ENCODE data around the gene SPAG4.

The SPAG4 gene

DNA sequence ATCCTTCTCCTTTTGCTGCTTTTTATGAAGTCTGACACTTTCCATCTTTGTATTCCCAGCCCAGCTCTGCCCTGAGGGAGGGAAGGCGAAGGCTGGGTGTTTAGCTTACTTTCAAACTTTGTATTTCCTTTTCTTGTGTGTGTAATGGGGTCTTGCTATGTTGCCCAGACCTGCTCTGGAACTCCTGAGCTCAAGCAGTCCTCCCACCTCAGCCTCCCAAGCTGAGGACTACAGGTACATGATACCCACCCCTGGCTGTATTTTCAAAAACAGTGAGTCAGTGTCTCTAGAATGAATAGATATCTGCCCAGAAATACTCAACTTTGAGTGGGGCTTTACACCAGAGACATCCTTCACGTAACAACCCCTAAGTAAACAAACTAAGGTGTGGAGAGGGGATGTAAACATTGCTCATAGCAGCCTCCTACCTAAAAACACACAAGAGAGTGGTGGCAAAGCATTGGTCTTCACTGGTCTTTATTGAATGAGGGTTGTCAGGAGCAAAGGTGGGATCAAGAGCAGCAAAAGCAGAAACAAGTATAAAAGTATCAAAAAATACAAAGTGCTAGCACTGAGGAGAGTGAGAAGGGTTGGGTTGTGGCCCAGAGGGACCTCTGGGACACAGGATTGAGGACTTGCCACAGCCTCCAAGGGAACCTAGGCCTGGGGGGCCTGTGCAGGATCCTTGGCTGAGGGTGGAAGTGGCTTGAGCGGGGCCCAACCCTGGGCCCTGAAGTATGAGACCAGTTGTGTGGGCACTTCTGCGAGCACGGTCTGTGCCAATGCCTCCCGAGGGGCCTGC, 10.2 kb downstream of the SPAG4 start:
- no peak for DNase-seq

DNA sequence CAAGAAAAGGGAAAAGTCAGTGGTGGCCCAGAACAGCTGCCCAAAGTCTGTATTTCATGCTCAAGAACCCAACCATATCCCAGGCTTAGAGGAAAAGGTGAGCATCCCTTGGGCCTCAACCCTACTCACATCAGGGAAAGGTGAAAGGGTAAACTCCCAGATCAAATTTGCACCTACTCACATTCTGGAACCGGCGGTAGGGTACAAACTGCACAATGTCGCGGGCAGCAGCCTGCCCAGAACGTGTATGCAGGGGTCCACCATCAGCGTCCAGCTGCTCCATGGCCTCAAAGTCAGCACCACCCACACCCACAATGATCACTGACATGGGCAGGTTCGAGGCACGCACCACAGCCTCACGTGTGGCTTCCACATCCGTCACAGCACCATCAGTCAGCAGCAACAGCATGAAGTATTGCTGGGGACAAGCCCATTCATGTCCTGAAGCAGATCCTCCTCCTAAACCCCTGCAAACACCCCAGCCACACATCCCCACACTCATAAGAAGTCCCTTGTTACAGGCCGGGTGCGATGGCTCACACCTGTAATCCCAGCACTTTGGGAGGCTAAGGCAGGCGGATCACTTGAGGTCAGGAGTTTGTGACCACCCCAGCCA, 10.9 kb downstream of the SPAG4 start:
- DNase-seq: no peak

DNA sequence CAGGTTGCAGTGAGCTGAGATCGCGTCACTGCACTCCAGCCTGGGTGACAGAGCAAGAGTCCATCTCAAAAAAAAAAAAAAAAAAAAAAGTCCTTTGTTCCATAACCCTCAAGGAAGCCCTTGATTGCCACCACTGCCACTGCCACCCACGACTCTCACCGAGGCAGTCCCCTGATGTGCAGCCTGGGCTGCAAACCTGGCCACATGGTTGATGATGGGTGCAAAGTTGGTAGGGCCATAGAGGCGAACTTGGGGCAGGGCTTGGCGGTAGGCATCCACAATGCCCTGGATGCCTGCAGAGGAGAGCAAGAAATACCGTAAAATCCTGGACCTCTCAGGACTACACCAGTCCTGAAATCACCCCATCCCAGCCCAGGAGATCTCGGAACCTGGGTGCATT, 11.5 kb downstream of the SPAG4 start:
- no peak for DNase-seq

DNA sequence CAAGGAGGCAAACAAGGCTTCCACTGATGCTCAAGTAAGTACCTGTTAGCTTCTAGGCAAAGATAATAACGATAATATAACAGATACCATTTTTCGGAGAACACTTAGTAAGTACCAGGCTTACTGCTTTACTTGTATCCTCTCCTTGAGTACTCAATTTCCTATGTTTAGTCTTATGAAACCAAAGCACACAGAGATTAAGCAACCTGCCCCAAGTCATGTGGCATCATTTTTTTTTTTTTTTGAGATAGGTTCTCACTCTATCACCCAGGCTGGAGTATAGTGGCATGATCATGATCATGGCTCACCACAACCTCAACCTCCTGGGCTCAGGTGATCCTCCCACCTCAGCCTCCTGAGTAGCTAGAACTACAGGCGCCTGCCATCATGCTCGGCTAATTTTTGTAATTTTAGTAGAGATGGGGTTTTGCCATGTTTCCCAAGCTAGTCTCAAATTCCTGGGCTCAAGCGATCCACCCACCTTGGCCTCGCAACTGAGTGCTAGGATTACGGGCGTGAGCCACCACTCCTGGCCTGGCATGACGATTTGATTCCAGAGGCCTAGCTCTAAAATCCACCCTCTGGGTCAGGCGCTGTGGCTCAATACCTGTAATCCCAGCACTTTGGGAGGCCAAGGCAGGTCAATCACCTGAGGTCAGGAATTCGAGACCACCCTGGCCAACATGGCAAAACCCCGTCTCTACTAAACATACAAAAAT, 14.0 kb downstream of the SPAG4 start:
- DNase-seq: no peak

DNA sequence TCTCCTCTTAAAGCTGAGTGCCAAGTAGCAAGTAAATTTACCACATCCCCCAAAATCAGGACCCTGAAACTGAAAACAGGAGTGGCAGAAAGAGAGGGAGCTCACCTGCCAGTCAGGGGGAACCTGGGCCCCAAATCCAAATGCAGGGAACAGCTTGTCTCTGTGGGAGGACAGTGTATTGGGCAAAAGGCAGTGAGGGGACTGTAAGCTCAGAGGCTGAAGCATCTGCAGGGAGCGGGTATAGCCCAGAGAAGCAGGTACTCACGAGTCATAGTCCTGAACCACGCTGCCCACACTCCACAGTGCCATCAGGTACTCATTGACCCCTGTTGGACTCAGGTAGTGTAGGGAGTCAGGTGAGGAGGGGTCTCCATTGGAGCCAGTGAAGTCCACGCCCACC, 15.0 kb downstream of the SPAG4 start:
- no peak for DNase-seq

DNA sequence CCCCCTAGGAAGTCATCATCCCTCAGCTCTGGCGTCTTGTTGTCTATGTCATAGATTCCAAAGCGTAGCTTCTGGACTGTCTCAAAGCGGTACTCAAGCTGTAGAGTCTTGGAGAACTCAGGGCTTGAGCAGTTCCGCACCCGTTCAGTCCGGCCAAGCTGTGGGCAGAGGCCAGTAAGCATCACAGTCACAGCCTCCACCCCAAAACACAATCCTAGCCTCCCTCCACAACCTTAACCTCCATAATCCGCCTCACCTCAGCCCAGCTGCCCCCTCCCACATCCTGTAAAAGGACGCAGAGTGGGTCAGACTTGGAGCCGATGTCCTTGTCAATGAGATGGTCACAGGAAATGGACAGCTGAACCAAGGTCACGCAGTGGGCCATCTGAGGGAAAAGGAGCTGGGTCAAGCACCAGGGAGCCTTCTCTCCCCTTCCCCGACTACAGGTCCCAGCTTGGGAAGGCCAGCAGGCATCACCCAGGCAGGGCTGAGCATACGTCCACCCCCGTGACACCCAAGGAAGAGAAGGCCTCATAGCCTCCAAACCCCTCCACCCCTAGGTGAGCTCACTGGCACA, 17.0 kb downstream of the SPAG4 start:
- DNase-seq: no peak

DNA sequence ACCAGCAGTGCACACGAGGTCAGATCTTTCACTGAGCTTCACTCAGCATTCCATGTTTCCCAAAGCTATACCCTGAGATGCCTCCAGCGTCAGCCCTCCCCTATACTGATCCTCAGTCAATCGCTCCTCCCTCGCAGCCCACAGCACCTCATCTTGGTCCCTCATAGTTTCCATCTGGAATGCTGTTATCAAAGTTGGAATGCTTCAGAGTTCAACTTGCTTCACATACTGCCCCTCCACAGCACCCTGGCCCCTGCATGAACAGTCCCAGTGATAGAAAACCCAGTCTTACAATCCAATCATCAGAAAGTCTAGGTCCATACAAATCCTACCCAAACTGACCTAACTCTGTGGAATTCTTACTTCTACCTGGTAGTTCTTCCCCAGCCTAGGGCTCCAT, 20.0 kb downstream of the SPAG4 start:
- no peak for DNase-seq

DNA sequence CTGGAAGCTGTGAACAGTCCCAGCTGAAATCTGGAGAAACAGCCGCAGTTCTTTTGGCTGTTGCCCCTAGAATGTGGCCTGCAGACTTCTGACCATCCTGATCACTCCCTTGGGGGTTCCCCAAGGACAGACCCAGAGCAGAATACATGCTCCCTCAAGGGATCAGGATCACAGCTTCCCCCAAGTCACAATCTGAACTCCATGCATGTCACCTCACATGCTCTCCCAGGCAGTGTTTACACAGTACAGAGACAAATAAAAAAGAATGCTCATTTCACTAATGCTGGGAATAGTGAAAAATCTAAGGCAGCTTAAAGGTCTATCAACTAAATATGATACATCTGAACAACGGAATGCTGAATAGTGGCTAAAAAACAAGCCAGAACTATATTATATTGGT, 20.5 kb downstream of the SPAG4 start:
- DNase-seq: no peak

DNA sequence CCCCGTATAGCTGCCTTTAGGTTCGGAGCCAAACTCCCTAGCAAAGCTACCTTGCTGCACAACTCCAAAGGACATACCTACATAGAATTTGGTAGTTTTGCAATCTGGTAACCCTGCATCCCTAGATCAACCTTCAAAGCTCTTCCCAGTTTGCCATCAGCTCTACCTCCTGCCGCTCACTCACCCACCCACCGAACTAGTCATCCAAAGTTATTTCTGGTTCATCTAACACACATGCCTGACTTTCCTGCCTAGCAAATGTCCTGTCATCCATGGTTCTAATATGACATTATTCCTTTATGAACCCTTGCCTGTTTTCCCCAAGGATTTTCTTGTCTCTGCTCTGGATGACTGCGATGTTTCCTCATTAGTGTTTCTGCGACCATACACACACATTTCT, 21.6 kb downstream of the SPAG4 start:
- no peak for DNase-seq

DNA sequence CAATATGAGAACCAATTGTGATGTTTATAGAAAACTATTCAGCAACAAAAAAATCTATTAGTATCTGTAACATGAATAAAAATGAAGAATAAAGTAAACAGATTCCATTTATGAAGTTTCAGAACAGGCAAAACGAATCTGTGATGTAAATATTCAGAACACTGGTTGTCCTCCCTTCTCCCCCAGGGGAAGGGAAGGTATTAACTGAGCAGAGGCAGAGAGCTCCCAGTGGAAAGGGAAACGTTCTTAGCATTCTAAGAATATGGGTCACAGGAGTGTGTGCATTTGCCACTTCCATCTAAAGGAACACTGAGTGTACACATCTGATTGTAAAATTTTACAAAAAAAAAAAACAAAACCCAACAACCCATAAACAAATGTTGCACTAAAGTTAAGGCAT, 23.1 kb downstream of the SPAG4 start:
- DNase-seq: no peak

DNA sequence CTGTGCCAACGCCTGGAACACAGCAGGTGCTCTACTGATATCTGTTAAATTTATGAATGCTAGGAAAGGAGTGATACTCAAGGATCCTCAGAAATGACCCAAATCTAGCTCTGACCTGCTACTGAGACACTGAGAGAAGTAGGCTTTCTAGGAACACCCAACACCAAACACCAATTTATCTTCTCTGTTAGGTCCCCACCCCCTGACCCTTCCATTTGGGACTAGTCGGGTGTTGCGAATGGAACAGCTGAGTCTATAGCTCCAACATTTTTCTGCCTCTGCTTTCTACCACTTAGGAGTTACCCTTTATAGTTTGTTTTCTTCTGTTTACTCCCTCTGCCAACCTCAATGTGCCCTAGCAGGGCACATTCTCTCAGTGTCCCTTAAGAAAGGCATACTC, 25.1 kb downstream of the SPAG4 start:
- no peak for DNase-seq

DNA sequence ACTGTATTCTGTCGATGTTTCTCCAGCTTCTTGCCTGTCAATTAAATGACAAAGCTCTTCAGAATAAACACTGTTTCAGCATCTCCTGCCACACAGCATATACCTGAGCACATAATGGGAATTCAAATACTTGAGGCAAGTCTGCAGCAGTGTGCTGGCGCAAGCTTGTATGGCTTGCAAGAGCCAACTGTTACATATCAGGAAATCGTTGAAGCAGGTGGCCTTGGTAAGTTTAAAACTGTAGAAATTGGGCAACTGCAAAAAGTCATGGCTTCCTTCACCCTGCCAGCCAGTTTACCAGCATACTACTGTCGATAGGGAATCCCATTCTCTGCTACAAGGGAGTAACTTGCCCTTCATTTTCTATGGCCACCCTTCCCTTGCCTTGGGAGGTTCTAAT, 26.1 kb downstream of the SPAG4 start:
- no peak for DNase-seq

DNA sequence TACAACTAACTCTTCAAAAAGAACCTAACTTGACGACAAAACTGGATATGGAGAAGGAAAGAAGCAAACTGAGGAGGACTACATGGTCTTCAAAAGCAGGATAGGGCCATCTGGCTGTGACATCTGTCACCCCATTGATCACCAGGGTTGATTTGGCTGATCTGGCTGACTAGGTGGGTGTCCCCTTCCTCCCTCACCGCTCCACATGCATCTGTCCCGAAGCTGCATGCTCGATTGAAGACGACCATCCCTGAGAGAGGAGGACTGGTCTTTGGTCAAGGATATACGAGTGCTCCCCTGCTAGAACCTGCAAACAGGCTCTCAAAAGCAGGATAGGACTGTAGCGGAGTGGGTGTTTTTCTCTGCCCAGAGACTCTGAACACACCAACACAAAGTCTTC, 27.4 kb downstream of the SPAG4 start:
- DNase-seq: no peak

DNA sequence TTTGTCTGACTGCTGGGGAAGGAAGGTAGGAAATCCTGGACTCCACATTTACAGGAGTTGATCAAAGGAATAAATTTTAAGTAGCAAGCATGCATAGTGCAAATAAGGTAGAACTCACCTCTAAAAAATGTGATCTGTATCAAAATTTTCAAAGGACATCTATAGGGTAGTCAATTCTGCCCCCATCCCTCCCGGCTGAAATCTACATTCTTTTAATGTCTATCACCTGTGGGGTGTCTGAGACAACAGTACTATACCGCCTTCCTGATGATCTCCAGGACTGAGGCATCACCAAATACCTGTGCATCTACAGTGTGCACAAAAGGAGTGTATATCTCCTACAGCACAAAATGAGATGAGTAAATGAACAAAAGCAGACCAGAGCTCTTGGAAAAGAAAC, 29.2 kb downstream of the SPAG4 start:
- DNase-seq: no peak

DNA sequence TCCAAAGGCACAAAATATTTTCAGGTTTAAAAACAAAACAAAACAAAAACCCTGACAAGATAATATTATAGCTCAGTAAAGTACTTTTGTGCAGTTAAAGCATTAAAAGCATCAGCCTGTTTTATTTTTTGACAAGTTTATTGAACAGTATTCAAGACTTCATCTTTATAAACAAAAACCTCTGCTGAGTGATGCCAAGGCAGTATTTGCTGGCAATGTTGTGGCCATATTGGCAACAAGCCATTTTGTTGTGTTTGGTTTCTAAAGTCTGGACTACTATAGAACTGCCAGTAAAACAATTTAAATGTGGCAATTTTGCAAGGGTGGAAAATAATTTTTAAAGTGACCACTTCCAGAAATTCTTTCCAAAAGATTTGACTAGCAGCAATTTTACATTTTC, 33.2 kb downstream of the SPAG4 start:
- no peak for DNase-seq

DNA sequence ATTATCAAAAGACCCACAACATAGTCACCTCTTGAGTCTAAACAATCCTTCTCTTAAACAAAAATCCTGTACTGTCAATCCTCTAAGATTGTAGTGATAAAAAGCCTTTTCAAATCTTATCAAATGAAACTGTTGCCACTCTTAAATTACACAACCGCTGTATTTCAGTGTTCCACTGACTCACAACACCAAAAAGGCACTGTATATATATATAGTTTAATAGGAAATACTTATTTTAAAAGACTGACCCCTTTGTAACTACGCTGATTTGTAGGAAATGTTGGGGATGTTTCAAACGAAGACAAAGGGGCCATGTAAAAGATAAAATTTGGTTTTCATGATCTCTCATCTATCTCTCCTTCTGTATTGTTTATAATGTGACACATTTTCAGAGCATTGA, 35.0 kb downstream of the SPAG4 start:
- DNase-seq: no peak

DNA sequence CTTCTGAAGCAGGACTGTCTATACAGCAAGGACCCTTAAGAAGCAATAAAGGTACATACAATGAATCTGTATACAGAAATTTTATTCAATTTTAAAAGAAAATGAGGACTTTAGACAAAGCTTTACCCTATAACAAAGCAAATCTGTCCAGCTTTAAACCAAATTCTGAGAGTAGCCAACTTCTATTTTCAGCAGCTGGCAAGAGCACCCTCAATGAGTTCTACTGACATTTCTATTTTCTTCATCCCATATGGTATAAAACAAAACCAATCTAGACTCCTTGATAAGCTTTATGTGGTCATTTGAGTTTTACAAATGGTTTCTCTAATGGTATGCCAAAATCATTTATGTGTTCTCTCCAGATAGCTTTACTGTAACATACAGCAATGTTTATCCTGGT, 36.3 kb downstream of the SPAG4 start:
- no peak for DNase-seq

DNA sequence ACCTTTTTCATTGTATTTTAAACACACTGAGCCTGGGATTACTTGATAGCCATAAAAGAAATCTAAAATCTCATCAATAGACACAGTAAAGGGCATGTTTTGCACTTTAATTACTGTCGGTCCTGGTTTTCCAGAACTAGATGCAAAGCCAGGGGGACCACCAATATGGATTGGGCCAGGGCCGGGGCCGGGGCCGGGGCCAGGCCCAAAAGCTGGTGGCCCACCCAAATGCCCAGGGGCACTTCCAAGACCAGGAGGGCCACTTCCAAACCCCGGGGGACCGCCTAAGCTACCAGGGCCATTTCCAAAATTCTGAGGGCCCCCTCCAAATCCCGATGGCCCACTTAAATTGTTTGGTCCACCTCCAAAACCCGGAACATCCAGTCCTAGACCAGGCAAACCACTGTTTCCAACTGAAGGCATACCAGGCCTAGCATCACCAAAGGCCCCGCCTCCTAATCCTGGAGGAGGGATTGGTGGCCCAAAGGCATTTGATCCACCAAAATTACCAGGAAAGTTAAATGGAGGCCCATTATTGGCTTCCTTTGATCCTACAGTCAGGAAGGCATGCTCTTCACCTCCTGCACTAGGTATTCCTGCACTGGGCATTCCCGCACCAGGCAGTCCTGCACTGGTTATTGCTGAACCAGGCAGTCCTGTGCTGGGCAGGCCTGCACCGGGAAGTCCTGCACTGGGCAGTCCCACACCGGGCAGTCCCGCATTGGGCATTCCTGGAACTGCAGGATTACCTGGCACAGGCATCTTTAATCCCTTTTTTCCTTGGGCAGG, 37.2 kb downstream of the SPAG4 start:
- DNase-seq: no peak

DNA sequence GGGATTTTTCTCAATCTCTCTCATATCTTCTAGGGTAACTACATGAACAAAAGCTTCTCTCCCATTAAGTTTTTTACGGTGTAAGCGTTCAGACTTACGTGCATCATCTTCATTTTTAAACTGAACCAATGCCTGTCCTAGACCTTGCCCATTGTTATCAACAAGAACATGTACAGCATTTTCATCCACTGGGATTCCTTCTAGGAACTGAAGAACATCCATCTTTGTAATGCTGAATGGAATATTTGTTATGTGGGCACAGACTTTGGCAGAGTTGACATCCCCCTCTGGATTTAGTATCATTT, 37.8 kb downstream of the SPAG4 start:
- DNase-seq: no peak

DNA sequence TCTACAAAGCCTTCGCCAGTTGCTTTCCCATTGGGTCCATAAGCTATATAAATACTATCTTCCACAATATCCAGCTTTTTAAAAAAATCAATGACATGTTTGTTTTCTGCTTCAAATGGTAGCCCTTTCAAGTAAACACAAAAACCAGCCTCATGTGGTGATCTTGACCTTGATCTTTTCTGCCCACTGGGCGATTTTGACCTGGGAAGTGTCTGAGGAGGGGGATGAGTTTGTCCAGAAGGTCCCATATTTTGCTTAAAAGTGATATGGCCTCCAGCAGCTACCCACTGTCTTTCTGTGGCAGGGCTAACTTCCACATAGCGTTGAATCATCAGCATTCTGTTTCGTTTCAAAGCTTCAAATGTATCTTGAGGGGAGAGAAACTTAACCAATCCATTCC, 38.3 kb downstream of the SPAG4 start:
- DNase-seq: no peak

DNA sequence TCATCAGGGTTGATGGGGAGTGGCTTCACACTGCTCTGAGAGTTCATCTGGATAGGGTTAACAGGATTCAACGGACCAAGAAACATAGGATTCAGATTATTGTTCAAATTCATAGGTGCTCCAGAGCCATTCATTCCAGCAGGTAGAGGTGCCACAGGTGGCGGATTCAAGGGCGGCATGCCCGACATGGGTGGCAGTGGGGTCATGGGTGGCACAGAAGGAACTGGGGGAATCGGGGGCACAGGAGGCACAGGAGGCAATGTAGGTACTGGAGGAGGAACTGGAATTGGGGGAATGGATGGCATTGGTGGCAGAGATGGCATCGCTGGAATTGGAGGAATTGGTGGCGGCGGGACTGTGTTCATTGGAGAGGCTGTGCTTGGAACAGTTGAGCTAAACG, 38.8 kb downstream of the SPAG4 start:
- no peak for DNase-seq

DNA sequence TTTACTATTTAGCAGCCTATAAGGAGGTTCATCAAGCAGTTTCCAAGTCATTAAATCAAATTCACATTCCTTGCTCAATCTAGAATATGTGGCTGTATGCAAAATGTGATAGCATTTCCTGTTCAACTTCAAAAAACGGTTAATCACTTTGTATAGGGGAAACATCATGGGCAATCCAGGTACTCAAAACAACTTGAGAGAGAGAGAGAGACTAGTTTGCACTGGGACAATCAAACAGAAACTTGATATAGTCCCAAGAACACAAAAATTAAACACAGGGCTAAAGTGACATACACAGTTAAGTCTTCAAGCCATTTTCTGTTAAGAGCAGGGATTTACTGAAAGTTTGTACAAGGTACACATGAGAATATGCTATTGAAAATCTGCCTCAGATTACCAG, 41.6 kb downstream of the SPAG4 start:
- DNase-seq: no peak

Measured in activated CD4-positive, alpha-beta T cell treated with anti-CD3 and anti-CD28 coated beads, Interleukin-2, amount 50 U/mL, for 4 hours (primary cell).